WTC11 (cell line): ENCODE results near the gene RXRA. TPM values are rescaled to one million over a fixed set of nuclear protein-coding genes. Genes with fewer than 3 reads are reported as not detected.
A peak's percentile ranks its signal among the peaks of the same experiment; 100 is the strongest.

Experiments used
- ATAC-seq: fragments of 200-7000 bp; cut with Tn5 transposase; 2 replicates; pipeline ENCODE4 v1.10.0; 2021; ENCODE audit warnings: mild to moderate bottlenecking, moderate library complexity
- CTCF ChIA-PET: fragments of 300-600 bp; sonication (Branson Sonifier 250); formaldehyde crosslinking; loops from one replicate; lab custom pipeline; 2021; ENCODE audit warnings: antibody characterized with exemption; lab: Charles Lee
- POLR2A ChIA-PET: fragments of 350-600 bp; sonication (Branson Sonifier 250); formaldehyde crosslinking; loops from one replicate; lab custom pipeline; 2021; ENCODE audit warnings: antibody characterized with exemption; lab: Charles Lee
- DNase-seq: peaks from one replicate; pipeline ENCODE4 v3.0.0; 2021; ENCODE audit warnings: low spot score
- H3K27ac Mint-ChIP-seq: 2 replicates; pipeline ENCODE4 v1.8.0; 2021; ENCODE audit warnings: mixed read lengths
- H3K27me3 Mint-ChIP-seq: 2 replicates; pipeline ENCODE4 v1.8.0; 2021; ENCODE audit warnings: low read depth, mild to moderate bottlenecking, moderate library complexity, mixed read lengths
- H3K36me3 Mint-ChIP-seq: 2 replicates; pipeline ENCODE4 v1.8.0; 2021; ENCODE audit warnings: mixed read lengths
- H3K4me1 Mint-ChIP-seq: 2 replicates; pipeline ENCODE4 v1.8.0; 2022; ENCODE audit warnings: mixed read lengths
- H3K4me3 Mint-ChIP-seq: 2 replicates; pipeline ENCODE4 v1.8.0; 2021; ENCODE audit warnings: mild to moderate bottlenecking, moderate library complexity, mixed read lengths
- H3K9me3 Mint-ChIP-seq: 2 replicates; pipeline ENCODE4 v1.8.0; 2021; ENCODE audit warnings: mixed read lengths
- ATF3 ChIP-seq: sonication (generic); formaldehyde crosslinking; conservative IDR thresholded peaks from 2 replicates; pipeline ENCODE4 v1.8.1; 2022; ENCODE audit warnings: mild to moderate bottlenecking, missing genetic modification reagents
- CBFB ChIP-seq: sonication (generic); formaldehyde crosslinking; IDR thresholded peaks from 2 replicates; pipeline ENCODE4 v1.8.1; 2022; ENCODE audit warnings: mild to moderate bottlenecking, low read depth, missing genetic modification reagents
- FOXK1 ChIP-seq: sonication (generic); formaldehyde crosslinking; IDR thresholded peaks from 2 replicates; pipeline ENCODE4 v1.8.0; 2022; ENCODE audit warnings: mild to moderate bottlenecking, moderate library complexity, missing genetic modification reagents
- GABPB1 ChIP-seq: sonication (generic); formaldehyde crosslinking; IDR thresholded peaks from 2 replicates; pipeline ENCODE4 v1.8.1; 2023; ENCODE audit warnings: mild to moderate bottlenecking, missing genetic modification reagents
- IRF2 ChIP-seq: sonication (generic); formaldehyde crosslinking; IDR thresholded peaks from 2 replicates; pipeline ENCODE4 v1.8.0; 2022; ENCODE audit warnings: low read depth, missing genetic modification reagents, borderline replicate concordance
- NR2C2 ChIP-seq: sonication (generic); formaldehyde crosslinking; IDR thresholded peaks from 2 replicates; pipeline ENCODE4 v1.8.0; 2022; ENCODE audit warnings: mild to moderate bottlenecking, missing genetic modification reagents
- NR3C1 ChIP-seq: sonication (generic); formaldehyde crosslinking; conservative IDR thresholded peaks from 2 replicates; pipeline ENCODE4 v1.8.1; 2023; ENCODE audit warnings: low read depth, mild to moderate bottlenecking, missing genetic modification reagents
- RELA ChIP-seq: sonication (generic); formaldehyde crosslinking; IDR thresholded peaks from 2 replicates; pipeline ENCODE4 v1.8.1; 2022; ENCODE audit warnings: missing genetic modification reagents, mild to moderate bottlenecking, borderline replicate concordance
- SMAD4 ChIP-seq: sonication (generic); formaldehyde crosslinking; IDR thresholded peaks from 2 replicates; pipeline ENCODE4 v1.8.0; 2022; ENCODE audit warnings: mild to moderate bottlenecking, missing genetic modification reagents
- TCF7 ChIP-seq: sonication (generic); formaldehyde crosslinking; IDR thresholded peaks from 2 replicates; pipeline ENCODE4 v1.8.0; 2022; ENCODE audit warnings: mild to moderate bottlenecking, low read depth, missing genetic modification reagents, moderate library complexity
- ZNF232 ChIP-seq: sonication (generic); formaldehyde crosslinking; IDR thresholded peaks from 2 replicates; pipeline ENCODE4 v1.8.0; 2022; ENCODE audit warnings: mild to moderate bottlenecking, missing genetic modification reagents
- ZNF423 ChIP-seq: fragments of 250-450 bp; sonication (Bioruptor Pico); IDR thresholded peaks from 2 replicates; pipeline ENCODE4 v2.1.2; 2022; ENCODE audit warnings: mild to moderate bottlenecking, moderate library complexity
- ZNF532 ChIP-seq: fragments of 250-450 bp; sonication (Bioruptor Pico); IDR thresholded peaks from 2 replicates; pipeline ENCODE4 v1.9.0; 2021; ENCODE audit warnings: mild to moderate bottlenecking, borderline replicate concordance
- ZNF671 ChIP-seq: fragments of 250-450 bp; sonication (Bioruptor Pico); IDR thresholded peaks from 2 replicates; pipeline ENCODE4 v1.8.0; 2021; ENCODE audit warnings: mild to moderate bottlenecking
- total RNA-seq: library from RNA; stranded (reverse); gene quantifications from 3 replicates; pipeline ENCODE4 v1.2.3, GENCODE V29; 2021
- TF ChIP-seq, protein P1 (sequence below): fragments of 250-450 bp; sonication (Bioruptor Pico); IDR thresholded peaks from 2 replicates; pipeline ENCODE4 v1.9.0; 2021; ENCODE audit warnings: mild to moderate bottlenecking
- TF ChIP-seq, protein P2 (sequence below): fragments of 250-450 bp; sonication (Bioruptor Pico); IDR thresholded peaks from 2 replicates; pipeline ENCODE4 v1.9.0; 2021; ENCODE audit warnings: mild to moderate bottlenecking

Gene RXRA
- total RNA-seq, 1 experiment from 2014 or later = 27.5 TPM

- Mint-ChIP-seq H3K27me3 (no peaks in the 10 kb centered on the region), H3K4me3 (no peak overlapping the region), H3K36me3 (no peaks in the 10 kb centered on the region), H3K27ac (no peak overlapping the region; the same call in 1 of the 2 replicates), H3K9me3 (no peaks in the 10 kb centered on the region), H3K4me1 (0 out of 2 replicates have a peak, but pooled peaks cover 4% of the 10 kb centered on the region)
- DNase-seq (no peak), ATAC-seq (no peak)
- TF ChIP-seq, protein P1, sequence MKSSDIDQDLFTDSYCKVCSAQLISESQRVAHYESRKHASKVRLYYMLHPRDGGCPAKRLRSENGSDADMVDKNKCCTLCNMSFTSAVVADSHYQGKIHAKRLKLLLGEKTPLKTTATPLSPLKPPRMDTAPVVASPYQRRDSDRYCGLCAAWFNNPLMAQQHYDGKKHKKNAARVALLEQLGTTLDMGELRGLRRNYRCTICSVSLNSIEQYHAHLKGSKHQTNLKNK (CRISPR knock-in tag) = no peak
- TF ChIP-seq TCF7 (CRISPR knock-in tag) (no peak), SMAD4 (CRISPR knock-in tag) (no peak), NR3C1 (CRISPR knock-in tag) (no peak)
- ChIA-PET POLR2A (no interaction called here), CTCF (interaction anchor here (1.0 kb wide), 1 partner anchor 367 kb away, joined by 3 read pairs; no protein-coding TSS in a partner anchor)
Observed at GRCh38 chr9:134346840-134347583, 20.8 kb downstream of the RXRA start.

DNA sequence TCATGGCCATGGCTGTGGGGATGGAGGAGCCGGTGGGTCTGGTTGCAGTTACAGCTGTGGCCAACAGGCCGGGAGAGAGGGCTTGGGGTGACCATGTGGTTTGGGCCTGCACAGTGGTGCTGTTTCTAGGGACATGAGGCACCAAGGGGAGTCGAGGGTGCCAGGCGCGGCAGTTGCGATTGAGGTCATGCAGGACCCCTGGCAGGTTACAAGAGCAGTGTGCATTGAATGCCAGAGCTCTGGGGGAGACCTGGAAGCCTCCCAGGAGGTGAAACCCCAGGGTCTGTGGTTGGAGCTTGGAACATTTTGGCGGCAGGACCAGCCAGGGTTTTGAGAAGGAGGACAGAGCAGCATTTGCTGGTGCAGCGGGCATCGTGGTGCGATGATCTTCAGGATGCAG is 21.7 kb downstream of the RXRA start:
- ATAC-seq (no peak), DNase-seq (no peak)
- H3K4me1 Mint-ChIP-seq = 0 out of 2 replicates have a peak, but pooled peaks cover 4% of the 10 kb centered on the region
- no peaks in the 10 kb centered on the region for H3K9me3 Mint-ChIP-seq
- TF ChIP-seq TCF7 (CRISPR knock-in tag) (no peak), IRF2 (CRISPR knock-in tag) (no peak), GABPB1 (CRISPR knock-in tag) (no peak), ZNF532 (CRISPR knock-in tag) (no peak), RELA (CRISPR knock-in tag) (no peak)
- no peaks in the 10 kb centered on the region for H3K36me3 Mint-ChIP-seq
- no peaks in the 10 kb centered on the region for H3K27me3 Mint-ChIP-seq
- POLR2A ChIA-PET = no interaction called here
- H3K27ac Mint-ChIP-seq = peak overlapping the region; percentile 83
- H3K4me3 Mint-ChIP-seq = no peak overlapping the region
- CTCF ChIA-PET = interaction anchor here (1.0 to 1.1 kb wide), 2 partner anchors 95 to 368 kb away, joined by 3 to 4 read pairs; no protein-coding TSS in a partner anchor

DNA sequence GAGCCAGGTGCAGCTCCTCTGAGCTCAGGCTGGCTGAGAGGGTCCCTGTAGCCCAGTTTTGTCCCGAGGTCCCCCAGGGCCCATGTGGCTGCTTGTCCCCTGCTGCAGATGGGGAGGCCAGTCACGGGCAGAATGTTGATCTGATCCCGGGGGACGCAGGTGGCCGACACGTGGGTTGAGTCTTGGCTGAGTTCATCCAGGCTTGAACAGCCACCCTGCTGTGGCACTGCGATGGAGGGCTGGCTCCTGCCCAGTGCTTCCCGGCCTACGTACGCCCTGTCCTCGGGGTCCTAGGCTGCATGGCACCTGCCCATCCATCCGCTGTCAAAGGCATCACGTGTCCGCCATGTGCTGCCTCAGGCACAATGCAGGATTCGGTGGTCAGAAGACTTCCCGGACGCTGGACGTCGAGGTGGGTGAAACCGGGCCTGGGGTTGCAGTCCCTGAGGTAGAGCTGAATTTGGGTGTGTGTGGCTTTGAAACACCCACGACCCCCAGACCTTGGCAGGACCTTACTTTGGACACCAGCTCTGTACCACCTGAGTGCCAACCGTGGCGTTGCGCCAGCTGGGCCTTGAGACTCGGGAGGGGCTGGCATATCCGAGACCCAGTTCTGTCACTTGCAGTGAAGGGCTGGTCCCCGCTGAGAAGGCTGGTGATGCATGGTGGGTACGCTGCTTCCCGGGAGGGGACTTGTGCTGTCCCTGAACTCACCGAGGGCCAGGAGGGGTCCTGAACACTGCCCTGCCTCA is 22.3 kb downstream of the RXRA start:
- ChIA-PET POLR2A (no interaction called here), CTCF (interaction anchor here (1.1 kb wide), 1 partner anchor 94 kb away, joined by 4 read pairs; no protein-coding TSS in a partner anchor)
- 0 out of 2 replicates have a peak, but pooled peaks cover 4% of the 10 kb centered on the region for H3K4me1 Mint-ChIP-seq
- no peak overlapping the region for H3K4me3 Mint-ChIP-seq
- no peak for ATAC-seq
- no peaks in the 10 kb centered on the region for H3K27me3 Mint-ChIP-seq
- no peaks in the 10 kb centered on the region for H3K36me3 Mint-ChIP-seq
- no peak for DNase-seq
- H3K27ac Mint-ChIP-seq = no peak overlapping the region
- H3K9me3 Mint-ChIP-seq = no peaks in the 10 kb centered on the region
- TF ChIP-seq FOXK1 (CRISPR knock-in tag) = no peak
- no peak for TF ChIP-seq ZNF671
- TF ChIP-seq ATF3 = no peak
- TF ChIP-seq ZNF232 (CRISPR knock-in tag) = no peak
- TF ChIP-seq ZNF532 (CRISPR knock-in tag) = no peak
- TF ChIP-seq CBFB (CRISPR knock-in tag) = no peak
- TF ChIP-seq ZNF423 (CRISPR knock-in tag) = no peak
- no peak for TF ChIP-seq GABPB1 (CRISPR knock-in tag)
- TF ChIP-seq, protein P2, sequence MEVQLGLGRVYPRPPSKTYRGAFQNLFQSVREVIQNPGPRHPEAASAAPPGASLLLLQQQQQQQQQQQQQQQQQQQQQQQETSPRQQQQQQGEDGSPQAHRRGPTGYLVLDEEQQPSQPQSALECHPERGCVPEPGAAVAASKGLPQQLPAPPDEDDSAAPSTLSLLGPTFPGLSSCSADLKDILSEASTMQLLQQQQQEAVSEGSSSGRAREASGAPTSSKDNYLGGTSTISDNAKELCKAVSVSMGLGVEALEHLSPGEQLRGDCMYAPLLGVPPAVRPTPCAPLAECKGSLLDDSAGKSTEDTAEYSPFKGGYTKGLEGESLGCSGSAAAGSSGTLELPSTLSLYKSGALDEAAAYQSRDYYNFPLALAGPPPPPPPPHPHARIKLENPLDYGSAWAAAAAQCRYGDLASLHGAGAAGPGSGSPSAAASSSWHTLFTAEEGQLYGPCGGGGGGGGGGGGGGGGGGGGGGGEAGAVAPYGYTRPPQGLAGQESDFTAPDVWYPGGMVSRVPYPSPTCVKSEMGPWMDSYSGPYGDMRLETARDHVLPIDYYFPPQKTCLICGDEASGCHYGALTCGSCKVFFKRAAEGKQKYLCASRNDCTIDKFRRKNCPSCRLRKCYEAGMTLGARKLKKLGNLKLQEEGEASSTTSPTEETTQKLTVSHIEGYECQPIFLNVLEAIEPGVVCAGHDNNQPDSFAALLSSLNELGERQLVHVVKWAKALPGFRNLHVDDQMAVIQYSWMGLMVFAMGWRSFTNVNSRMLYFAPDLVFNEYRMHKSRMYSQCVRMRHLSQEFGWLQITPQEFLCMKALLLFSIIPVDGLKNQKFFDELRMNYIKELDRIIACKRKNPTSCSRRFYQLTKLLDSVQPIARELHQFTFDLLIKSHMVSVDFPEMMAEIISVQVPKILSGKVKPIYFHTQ (CRISPR knock-in tag) = no peak
- TF ChIP-seq NR2C2 (CRISPR knock-in tag) = no peak
